ENCODE data around the gene EVX1.

The EVX1 gene

GRCh38 chr7:27214239-27214950, 28.2 kb upstream of the EVX1 start:
- Histone ChIP-seq H2AFZ (ENCODE audit: low read depth, low read length) (no peak overlapping the region), H3K4me1 (ENCODE audit: control insufficient read depth, insufficient read depth, low read depth, low read length) (peaks cover 16% of the 10 kb centered on the region), H3K4ac (ENCODE audit: low read depth in 1 of 2, low read length in 2 of 2) (no peak overlapping the region), H4K91ac (ENCODE audit: low read length) (no peak overlapping the region), H3K27ac (ENCODE audit: low read length, poor library complexity, severe bottlenecking) (no peak overlapping the region), H2BK5ac (ENCODE audit: low read depth, low read length, poor library complexity, severe bottlenecking) (no peak overlapping the region), H2BK12ac (ENCODE audit: low read length in 2 of 2) (no peak overlapping the region), H3K14ac (ENCODE audit: low read length in 2 of 2) (no peak overlapping the region), H3K9me3 (ENCODE audit: control insufficient read depth, low read length) (no peaks in the 10 kb centered on the region), H2BK15ac (ENCODE audit: low read depth, poor library complexity, severe bottlenecking) (no peak overlapping the region), H3K4me2 (ENCODE audit: low read length, poor library complexity, severe bottlenecking) (no peak overlapping the region), H3K27me3 (ENCODE audit: control insufficient read depth in 1 of 2, insufficient read depth in 1 of 2, low read length in 2 of 2) (peaks cover 72 to 87% of the 10 kb centered on the region in 2 experiments), H3K23ac (ENCODE audit: low read length in 2 of 2) (no peak overlapping the region), H3K18ac (ENCODE audit: low read depth in 1 of 2, low read length in 2 of 2) (no peak overlapping the region), H3K4me3 (ENCODE audit: insufficient read depth in 1 of 2, low read depth in 1 of 2, low read length in 2 of 2) (no peak overlapping the region), H2AK5ac (ENCODE audit: low read length, severe bottlenecking) (no peak overlapping the region), H3K79me1 (replicated peaks; ENCODE audit: low read length, poor library complexity, severe bottlenecking) (no peaks in the 10 kb centered on the region), H2BK120ac (ENCODE audit: low read depth, low read length) (no peak overlapping the region), H4K8ac (ENCODE audit: low read length) (no peak overlapping the region), H3K36me3 (ENCODE audit: control insufficient read depth in 1 of 2, insufficient read depth in 2 of 2, low read depth in 1 of 2, low read length in 2 of 2) (no peaks in the 10 kb centered on the region), H3K9ac (ENCODE audit: low read length) (no peak overlapping the region)
- DNase-seq = no peak
- 38% methylated on average over 7 of the region's 8 CpGs for WGBS

- no peak overlapping the region for H2BK12ac ChIP-seq (ENCODE audit: low read length in 2 of 2)
- H3K14ac ChIP-seq (ENCODE audit: low read length in 2 of 2) = no peak overlapping the region
- H3K4me3 ChIP-seq (ENCODE audit: insufficient read depth in 1 of 2, low read depth in 1 of 2, low read length in 2 of 2) = no peak overlapping the region
- peaks cover 16% of the 10 kb centered on the region for H3K4me1 ChIP-seq (ENCODE audit: control insufficient read depth, insufficient read depth, low read depth, low read length)
- no peak overlapping the region for H2BK5ac ChIP-seq (ENCODE audit: low read depth, low read length, poor library complexity, severe bottlenecking)
- H4K8ac ChIP-seq (ENCODE audit: low read length) = no peak overlapping the region
- no peak overlapping the region for H3K4ac ChIP-seq (ENCODE audit: low read depth in 1 of 2, low read length in 2 of 2)
- H2AK5ac ChIP-seq (ENCODE audit: low read length, severe bottlenecking) = no peak overlapping the region
- no peak overlapping the region for H3K9ac ChIP-seq (ENCODE audit: low read length)
- H2BK120ac ChIP-seq (ENCODE audit: low read depth, low read length) = no peak overlapping the region
- H3K4me2 ChIP-seq (ENCODE audit: low read length, poor library complexity, severe bottlenecking) = no peak overlapping the region
- no peak overlapping the region for H4K91ac ChIP-seq (ENCODE audit: low read length)
- 67% methylated on average over 1 of the region's 2 CpGs for WGBS
- no peaks in the 10 kb centered on the region for H3K79me1 ChIP-seq (replicated peaks; ENCODE audit: low read length, poor library complexity, severe bottlenecking)
- no peak for DNase-seq
- peaks cover 74 to 87% of the 10 kb centered on the region in 2 experiments for H3K27me3 ChIP-seq (ENCODE audit: control insufficient read depth in 1 of 2, insufficient read depth in 1 of 2, low read length in 2 of 2)
- H2AFZ ChIP-seq (ENCODE audit: low read depth, low read length) = no peak overlapping the region
- no peaks in the 10 kb centered on the region for H3K9me3 ChIP-seq (ENCODE audit: control insufficient read depth, low read length)
- no peak overlapping the region for H3K18ac ChIP-seq (ENCODE audit: low read depth in 1 of 2, low read length in 2 of 2)
- H3K27ac ChIP-seq (ENCODE audit: low read length, poor library complexity, severe bottlenecking) = no peak overlapping the region
- no peaks in the 10 kb centered on the region for H3K36me3 ChIP-seq (ENCODE audit: control insufficient read depth in 1 of 2, insufficient read depth in 2 of 2, low read depth in 1 of 2, low read length in 2 of 2)
- H2BK15ac ChIP-seq (ENCODE audit: low read depth, poor library complexity, severe bottlenecking) = no peak overlapping the region
- no peak overlapping the region for H3K23ac ChIP-seq (ENCODE audit: low read length in 2 of 2)
Measured at GRCh38 chr7:27215356-27215755, 27.2 kb upstream of the EVX1 start.

GRCh38 chr7:27217951-27218350, 24.7 kb upstream of the EVX1 start:
- Histone ChIP-seq H4K8ac (ENCODE audit: low read length) (no peak overlapping the region), H3K9me3 (ENCODE audit: control insufficient read depth, low read length) (no peaks in the 10 kb centered on the region), H2AFZ (ENCODE audit: low read depth, low read length) (no peak overlapping the region), H2BK15ac (ENCODE audit: low read depth, poor library complexity, severe bottlenecking) (no peak overlapping the region), H3K4me1 (ENCODE audit: control insufficient read depth, insufficient read depth, low read depth, low read length) (peaks cover 13% of the 10 kb centered on the region), H2BK12ac (ENCODE audit: low read length in 2 of 2) (no peak overlapping the region), H3K4ac (ENCODE audit: low read depth in 1 of 2, low read length in 2 of 2) (no peak overlapping the region), H3K9ac (ENCODE audit: low read length) (no peak overlapping the region), H2AK5ac (ENCODE audit: low read length, severe bottlenecking) (no peak overlapping the region), H3K18ac (ENCODE audit: low read depth in 1 of 2, low read length in 2 of 2) (no peak overlapping the region), H4K91ac (ENCODE audit: low read length) (no peak overlapping the region), H3K36me3 (ENCODE audit: control insufficient read depth in 1 of 2, insufficient read depth in 2 of 2, low read depth in 1 of 2, low read length in 2 of 2) (no peaks in the 10 kb centered on the region), H3K23ac (ENCODE audit: low read length in 2 of 2) (no peak overlapping the region), H3K27me3 (ENCODE audit: control insufficient read depth in 1 of 2, insufficient read depth in 1 of 2, low read length in 2 of 2) (peaks cover 73 to 74% of the 10 kb centered on the region in 2 experiments), H3K4me3 (ENCODE audit: insufficient read depth in 1 of 2, low read depth in 1 of 2, low read length in 2 of 2) (no peak overlapping the region), H2BK5ac (ENCODE audit: low read depth, low read length, poor library complexity, severe bottlenecking) (no peak overlapping the region), H3K27ac (ENCODE audit: low read length, poor library complexity, severe bottlenecking) (no peak overlapping the region), H3K14ac (ENCODE audit: low read length in 2 of 2) (no peak overlapping the region), H3K4me2 (ENCODE audit: low read length, poor library complexity, severe bottlenecking) (no peak overlapping the region), H3K79me1 (replicated peaks; ENCODE audit: low read length, poor library complexity, severe bottlenecking) (no peaks in the 10 kb centered on the region), H2BK120ac (ENCODE audit: low read depth, low read length) (no peak overlapping the region)
- DNase-seq = no peak

GRCh38 chr7:27219821-27220220, 22.8 kb upstream of the EVX1 start:
- Histone ChIP-seq H2BK15ac (ENCODE audit: low read depth, poor library complexity, severe bottlenecking) (no peak overlapping the region), H3K4ac (ENCODE audit: low read depth in 1 of 2, low read length in 2 of 2) (no peak overlapping the region), H3K9ac (ENCODE audit: low read length) (no peak overlapping the region), H2AK5ac (ENCODE audit: low read length, severe bottlenecking) (no peak overlapping the region), H3K79me1 (replicated peaks; ENCODE audit: low read length, poor library complexity, severe bottlenecking) (no peaks in the 10 kb centered on the region), H2BK12ac (ENCODE audit: low read length in 2 of 2) (no peak overlapping the region), H2AFZ (ENCODE audit: low read depth, low read length) (no peak overlapping the region), H4K8ac (ENCODE audit: low read length) (no peak overlapping the region), H2BK5ac (ENCODE audit: low read depth, low read length, poor library complexity, severe bottlenecking) (no peak overlapping the region), H3K27ac (ENCODE audit: low read length, poor library complexity, severe bottlenecking) (no peak overlapping the region), H3K9me3 (ENCODE audit: control insufficient read depth, low read length) (no peaks in the 10 kb centered on the region), H2BK120ac (ENCODE audit: low read depth, low read length) (no peak overlapping the region), H3K23ac (ENCODE audit: low read length in 2 of 2) (no peak overlapping the region), H3K18ac (ENCODE audit: low read depth in 1 of 2, low read length in 2 of 2) (no peak overlapping the region), H4K91ac (ENCODE audit: low read length) (no peak overlapping the region), H3K36me3 (ENCODE audit: control insufficient read depth in 1 of 2, insufficient read depth in 2 of 2, low read depth in 1 of 2, low read length in 2 of 2) (no peaks in the 10 kb centered on the region), H3K27me3 (ENCODE audit: control insufficient read depth in 1 of 2, insufficient read depth in 1 of 2, low read length in 2 of 2) (peaks cover 65 to 76% of the 10 kb centered on the region in 2 experiments), H3K4me2 (ENCODE audit: low read length, poor library complexity, severe bottlenecking) (no peak overlapping the region), H3K4me3 (ENCODE audit: insufficient read depth in 1 of 2, low read depth in 1 of 2, low read length in 2 of 2) (no peak overlapping the region), H3K4me1 (ENCODE audit: control insufficient read depth, insufficient read depth, low read depth, low read length) (peaks cover 3% of the 10 kb centered on the region), H3K14ac (ENCODE audit: low read length in 2 of 2) (no peak overlapping the region)
- WGBS = 75% methylated on average over 3 of the region's 4 CpGs
- DNase-seq = no peak
